Inferior parietal cortex (tissue), 1 donor: Measurements from ENCODE around the gene MYO5A.
"Not testable (repeated sequence)": the region's sequence is repeated elsewhere in the genome, so short reads cannot be mapped to it uniquely, and the experiment has no call there.

Experiments used
- DNase-seq: peaks from one replicate; pipeline ENCODE4 v3.0.0-alpha.2; 2016; ENCODE audit errors: extremely low spot score

MYO5A gene

DNA sequence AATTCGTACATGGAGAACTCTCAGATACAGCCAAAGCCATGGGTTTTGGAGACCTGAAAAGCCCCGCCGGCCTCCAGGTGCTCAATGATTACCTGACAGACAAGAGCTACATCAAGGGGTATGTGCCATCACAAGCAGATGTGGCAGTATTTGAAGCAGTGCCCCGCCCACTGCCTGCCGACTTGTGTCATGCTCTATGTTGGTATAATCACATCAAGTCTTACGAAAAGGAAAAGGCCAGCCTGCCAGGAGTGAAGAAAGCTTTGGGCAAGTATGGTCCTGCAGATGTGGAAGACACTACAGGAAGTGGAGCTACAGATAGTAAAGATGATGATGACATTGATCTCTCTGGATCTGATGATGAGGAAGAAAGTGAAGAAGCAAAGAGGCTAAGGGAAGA is 23.5 kb downstream of the MYO5A start:
- DNase-seq, result no peak

DNA sequence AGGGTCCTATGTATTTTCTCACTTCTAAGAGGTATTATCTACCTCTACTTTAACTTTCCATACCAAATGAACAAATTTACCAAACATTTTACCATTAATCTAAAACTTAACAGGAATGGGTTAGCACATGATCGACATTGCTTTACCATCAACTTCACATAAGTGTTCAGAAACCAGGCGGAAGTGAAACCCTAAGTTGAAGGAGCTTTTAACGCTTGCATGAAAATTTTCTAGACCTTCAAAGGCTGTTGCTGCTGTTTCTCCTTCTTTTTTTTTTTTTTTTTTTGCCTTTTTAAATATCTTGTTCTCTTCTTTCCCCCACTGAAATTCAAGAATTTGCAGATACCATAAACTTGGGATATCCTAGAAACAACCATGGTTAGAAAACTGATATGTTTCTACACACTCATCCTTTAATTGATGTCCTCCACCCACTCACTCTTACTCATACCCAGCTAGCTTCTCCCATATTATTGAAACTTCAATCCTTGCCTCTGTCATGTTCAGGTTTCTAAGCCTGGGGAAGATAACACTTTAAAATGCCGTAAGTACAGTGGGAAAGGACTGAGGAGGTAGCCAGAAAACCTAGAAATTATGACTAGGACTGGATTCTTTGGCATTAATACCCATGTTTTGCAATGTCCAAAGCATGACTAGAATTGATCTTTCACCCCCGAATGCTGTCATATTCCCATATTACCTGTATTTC is 24.7 kb downstream of the MYO5A start:
- no peak for DNase-seq

DNA sequence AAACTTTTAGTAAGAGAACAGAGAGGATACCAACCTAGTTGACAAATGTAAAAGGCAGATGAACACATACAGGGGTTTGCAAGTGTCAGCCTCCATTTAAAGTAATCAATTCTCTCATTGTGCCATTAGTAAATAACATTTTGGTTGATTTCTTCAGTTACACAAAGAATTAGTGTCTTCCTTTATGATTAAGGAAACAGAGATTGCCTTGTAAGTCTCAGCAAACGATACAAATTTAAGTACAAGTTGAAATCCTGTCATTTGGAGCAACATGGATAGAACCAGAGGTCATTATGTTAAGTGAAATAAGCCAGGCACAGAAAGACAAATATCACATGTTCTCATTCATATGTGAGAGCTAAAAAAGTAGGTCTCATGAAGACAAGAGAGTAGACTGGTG is 26.1 kb downstream of the MYO5A start:
- DNase-seq, result no peak

DNA sequence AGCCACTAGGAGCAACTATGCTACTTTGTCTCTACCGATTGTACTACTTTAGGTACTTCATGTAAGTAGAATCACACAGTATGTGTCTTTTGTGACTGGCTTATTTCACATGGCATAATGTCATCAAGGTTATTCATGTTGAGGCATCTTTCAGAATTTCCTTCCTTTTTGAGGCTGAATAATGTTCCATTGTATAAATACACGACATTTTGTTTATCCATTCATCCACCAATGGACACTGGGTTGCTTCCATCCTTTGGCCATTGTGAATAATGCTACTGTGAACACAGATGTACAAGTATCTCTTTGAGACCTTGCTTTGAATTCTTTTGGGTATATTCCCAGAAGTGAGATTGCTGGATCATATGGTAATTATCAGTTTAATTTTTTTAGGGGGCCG is 29.2 kb downstream of the MYO5A start:
- DNase-seq, result no peak

DNA sequence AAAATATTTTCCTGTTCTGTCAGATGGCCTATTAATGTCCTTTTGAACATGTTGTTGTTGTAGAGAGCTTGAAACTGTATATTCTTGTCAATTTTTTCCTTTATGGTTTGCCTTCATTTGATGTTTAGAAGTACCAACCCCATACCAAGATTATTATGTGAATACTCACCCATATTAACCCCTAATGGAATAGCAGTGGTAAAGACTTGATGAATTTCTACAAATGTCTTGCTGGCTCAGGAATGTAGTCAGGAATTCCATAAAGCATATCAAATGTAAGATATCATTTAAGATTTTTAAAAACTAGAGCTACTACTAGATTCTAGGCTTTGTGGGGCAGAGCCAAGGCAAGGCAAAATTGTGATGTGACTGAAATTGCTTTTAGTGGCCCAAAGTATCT is 30.0 kb downstream of the MYO5A start:
- DNase-seq, result no peak

DNA sequence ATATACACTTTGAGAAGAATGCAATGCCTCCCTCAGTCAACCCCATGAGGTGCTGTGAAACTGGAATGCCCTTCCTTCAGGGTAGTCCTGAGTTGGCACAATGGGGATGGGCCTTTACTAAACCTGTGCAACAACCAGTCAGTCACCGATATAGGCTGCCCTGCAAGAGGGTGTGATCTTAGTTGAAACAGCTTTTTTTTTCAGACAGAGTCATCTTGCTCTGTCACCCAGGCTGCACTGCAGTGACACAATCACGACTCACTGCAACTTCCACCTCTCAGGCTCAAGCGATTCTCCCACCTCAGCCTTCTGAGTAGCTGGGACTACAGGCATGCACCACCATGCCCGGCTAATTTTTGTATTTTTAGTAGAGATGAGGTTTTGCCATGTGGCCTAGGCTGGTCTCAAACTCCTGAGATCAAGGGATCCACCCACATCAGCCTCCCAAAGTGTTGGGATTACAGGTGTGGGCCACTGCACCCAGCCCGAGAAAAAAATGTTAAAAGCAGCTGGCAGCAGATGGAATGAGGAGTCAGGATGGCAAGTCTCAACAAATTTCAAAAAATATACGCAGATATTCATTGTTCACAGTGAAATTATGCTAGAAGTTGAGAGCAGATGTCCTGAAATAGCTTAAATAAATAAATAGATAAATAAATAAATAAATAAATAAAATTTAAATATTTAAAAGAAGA is 31.8 kb downstream of the MYO5A start:
- DNase-seq, result no peak

DNA sequence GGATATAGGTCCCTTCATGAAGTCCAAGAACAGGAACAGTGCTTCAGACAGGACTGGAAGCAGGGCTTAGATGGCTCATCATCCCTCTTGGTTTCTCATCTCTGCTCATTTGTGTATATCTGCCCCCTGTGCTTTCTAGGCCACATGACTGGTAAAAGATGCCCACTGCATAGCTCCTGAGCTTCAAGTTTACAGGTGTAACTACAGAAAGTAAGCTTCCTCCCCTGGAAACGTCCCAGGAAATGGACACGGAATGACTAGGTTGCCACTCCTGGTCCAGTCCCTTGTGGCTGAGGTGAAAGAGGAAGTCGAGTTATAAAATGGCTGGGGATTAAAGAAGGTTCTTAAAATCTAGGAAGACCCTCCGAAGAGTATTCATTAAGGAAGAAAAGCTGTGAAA is 32.5 kb downstream of the MYO5A start:
- no peak for DNase-seq

DNA sequence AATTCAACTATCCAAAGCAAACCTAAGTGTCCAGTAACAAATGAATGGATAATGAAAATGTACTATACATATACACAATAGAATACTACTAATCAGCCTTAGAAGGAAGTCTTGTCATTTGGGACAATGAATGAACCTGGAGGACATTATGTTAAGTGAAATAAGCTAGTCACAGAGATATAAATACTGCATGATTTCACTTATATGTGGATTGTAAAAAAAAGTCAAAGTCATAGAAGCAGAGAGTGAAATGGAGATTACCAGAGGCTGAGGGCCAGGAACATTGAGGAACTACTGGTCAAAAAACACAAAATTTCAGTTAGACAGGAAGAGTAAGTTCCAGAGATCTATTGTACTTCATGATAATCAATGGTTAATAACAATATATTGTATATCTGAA is 33.6 kb downstream of the MYO5A start:
- no peak for DNase-seq

DNA sequence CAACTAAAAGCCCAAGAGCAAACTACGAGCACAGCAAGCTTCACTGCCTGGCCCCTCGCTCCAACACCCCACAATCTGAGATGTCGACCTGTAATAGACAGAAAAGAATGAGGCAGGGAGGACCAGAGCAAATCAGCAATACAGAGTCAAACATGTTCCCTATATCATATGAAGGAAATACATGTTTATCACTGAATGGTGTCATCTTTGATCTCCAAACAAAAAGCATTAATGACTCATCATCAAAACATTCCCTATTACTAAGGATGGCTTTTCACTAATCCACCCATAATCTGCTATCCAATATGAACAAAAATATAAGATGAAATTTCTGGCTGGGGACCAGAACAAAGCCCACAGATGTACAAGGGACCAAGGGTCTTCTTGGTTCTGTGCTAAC is 34.7 kb downstream of the MYO5A start:
- DNase-seq, result no peak

DNA sequence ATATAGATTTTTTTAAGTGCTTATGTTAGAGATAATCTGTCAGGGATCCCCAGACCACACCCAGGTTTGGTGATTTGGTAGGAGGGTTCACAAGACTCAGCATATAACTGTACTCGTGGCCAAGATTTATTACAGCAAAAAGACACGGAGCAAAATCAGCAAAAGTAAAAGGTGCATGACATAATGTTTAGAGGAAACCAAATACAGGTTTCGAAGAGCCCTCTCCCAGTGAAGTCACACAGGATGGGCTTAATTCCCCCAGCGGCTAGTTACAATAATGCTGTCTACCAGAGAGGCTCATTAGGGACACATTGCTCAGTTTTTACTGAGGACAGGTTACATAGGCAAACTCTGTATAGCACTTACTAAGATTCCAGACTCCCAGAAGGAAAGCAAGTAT is 36.5 kb downstream of the MYO5A start:
- DNase-seq, result no peak

DNA sequence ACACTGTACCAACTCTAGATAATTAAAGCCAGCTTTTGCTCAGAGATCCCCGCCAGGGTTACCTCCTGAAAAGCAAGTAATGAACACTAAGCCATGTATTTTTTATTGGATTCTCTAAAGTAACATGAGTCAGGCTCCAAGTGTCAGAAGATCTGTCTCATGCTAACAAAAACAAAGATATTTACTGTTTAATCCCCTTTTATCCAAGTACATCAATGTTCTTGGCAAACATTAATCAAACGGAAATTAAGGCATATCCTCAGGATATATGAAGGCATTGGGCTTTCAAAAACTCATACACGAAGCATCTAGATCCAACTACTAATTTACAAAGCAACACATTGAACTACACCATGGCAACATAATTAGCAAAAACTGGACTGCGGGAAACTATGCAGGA is 37.2 kb downstream of the MYO5A start:
- DNase-seq, result no peak

DNA sequence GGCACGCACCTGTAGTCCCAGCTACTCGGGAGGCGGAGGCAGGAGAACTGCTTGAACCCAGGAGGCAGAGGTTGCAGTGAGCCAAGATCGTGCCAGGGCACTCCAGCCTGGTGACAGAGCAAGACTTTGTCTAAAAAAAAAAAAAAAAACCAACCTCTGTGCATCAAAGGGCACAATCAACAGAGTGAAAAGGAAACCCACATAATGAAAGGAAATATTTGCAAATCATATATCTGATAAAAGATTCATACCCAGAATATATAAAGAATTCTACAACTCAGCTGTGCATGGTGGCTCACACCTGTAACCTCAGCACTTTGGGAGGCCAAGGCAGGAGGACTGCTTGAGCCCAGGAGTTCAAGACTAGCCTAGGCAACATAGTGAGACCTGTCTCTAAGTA is 39.2 kb downstream of the MYO5A start:
- not testable (repeated sequence) for DNase-seq

DNA sequence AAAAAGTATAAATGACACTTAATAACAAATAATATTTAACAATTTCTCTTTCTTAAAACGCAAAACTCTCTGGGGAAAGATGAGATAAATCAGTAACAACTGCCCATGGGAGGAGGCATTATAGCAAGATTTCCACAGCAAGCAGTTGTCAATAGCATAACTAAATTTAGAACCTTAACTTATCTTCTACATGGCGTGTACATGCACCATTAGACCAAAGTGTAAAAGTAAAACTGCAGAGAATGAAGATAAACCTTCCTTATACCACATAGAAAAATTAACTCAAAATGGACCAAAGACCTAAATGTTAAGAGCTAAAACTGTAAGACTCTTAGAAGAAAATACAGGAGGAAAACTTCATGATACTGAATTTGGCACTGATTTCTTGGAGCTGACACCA is 39.9 kb downstream of the MYO5A start:
- DNase-seq, result no peak

DNA sequence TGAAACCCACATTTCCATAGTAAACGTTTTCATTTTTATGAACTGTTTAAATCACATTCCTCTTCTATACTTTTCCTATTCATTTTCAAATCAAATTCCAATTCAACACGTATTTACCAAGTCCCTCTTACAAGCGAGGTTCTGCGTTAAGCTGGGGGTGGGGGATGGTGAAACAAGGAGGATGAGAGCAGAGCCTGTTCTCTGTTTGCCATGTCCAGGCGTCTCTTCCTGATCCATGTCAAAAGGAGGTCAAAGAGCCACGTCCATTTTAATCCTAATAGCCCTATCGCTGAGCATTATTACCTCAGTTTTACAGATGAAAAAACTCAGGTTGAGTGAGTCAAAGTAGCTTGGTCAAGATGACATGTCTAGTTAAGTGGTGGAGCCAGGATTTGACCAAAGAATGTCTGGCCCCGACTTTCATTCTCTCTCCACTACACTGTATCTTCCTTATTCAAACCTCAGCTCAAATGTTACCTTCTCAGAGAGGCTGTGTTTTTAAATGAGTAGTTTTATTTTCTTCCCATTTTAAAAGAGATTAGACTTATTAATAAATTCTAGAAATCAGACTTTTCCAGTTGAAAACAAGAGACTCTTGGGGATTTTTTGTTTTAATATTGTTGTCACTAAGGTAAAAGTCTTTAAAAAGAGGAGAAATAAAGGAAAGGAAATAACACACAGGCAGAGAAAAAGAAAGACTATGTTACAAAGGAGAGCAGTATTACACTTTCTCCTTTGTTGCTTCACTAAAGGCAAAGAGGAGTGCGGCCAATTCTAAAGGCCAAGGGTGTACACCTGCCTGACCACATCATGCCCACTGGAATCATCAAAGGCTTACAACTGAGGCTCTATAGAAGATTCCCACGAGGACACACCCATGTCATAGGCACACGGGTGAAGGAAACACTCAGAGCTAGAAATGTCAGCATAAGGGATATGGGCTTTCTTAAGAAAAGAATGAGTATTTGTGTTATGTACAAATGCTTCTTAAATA is 42.4 kb downstream of the MYO5A start:
- no peak for DNase-seq

DNA sequence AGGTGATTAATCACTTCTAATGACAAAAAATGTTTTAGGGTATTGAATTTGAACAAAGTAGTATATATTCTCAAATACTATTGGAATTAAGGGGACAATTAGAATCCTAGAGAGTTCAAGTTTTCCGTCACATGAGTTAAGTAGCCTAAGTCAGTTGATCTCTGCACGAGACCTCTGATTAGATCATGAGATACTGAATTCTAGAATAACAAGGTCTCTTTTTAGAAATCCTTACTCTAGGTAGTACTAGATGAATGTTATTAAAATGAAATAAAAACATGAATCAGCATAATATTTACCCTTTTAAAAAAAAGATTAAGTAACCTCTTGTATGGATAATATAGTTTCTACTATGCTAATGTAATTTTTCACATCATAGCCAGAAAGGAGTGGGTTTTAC is 43.4 kb downstream of the MYO5A start:
- DNase-seq, result no peak

DNA sequence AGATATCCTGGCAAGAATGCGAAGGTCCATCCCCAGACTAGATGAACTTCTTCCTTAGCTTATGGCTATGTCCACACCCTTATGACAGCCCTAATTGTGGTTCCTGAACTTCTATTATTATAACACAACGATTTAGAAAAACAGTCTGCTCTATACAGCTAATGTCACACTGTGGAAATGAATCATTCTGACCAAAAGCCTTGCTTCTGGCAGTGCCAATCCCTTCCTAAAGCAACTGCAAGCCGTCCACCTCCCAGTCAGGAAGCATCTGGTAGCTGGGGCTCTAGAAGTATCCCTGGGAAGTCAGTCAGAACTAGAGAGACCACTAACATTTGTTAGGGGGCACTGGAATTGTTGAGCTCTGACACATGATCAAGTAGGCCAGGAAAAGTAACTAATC is 45.0 kb downstream of the MYO5A start:
- no peak for DNase-seq

DNA sequence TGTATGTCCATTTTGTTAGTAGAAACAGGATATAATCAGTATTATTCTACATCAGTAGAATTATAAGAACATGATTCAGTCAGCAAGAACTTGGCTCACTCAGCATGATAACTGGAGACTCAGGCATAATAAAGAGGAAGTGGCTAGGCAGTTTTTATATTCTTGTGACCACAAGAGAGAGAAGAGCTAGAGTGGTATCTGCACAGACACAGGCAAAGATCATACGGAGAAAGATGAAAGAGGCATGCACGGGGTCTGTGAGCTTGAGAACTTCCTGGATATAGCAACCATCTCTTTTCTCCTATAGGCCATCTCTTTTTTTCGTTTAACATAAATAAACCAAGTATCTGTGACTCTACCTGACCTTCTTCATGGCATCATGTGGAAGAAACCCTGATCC is 46.8 kb downstream of the MYO5A start:
- no peak for DNase-seq

DNA sequence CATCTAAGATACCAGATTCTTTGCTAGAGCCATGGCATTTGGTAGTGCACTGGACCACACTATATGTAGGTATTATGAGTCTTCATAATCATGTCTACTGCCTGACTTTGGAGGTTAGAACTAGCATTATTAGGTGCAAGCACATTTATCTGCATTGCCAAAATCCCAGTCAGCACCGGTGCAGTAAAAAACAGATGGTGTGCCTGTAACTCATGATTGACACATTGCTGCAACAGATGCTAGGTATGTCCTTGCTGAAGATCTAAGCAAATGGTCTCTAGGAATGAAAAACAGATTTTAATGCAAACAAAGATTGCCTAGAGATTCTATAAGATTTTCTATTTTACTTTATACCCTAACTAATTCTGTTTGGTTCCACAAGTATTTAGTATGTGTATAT is 47.7 kb downstream of the MYO5A start:
- no peak for DNase-seq

DNA sequence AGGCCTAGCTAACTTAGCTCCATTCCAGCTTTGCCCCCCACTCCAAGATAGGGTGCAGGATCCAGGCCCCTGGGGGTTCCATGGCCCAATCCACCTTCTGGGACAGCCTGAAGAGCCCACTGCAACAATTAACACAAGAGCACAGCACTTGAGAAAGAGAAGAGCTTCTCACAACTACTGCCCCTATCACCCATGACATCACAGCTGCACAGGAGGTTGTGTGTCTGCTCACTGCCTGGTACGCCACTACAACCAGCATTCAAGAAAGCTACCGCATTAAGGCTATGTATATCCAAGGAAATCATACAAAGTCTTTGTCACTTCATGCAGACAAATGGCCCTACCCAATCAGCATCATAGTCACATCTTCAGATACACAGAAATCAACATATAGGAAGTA is 62.0 kb downstream of the MYO5A start:
- no peak for DNase-seq

DNA sequence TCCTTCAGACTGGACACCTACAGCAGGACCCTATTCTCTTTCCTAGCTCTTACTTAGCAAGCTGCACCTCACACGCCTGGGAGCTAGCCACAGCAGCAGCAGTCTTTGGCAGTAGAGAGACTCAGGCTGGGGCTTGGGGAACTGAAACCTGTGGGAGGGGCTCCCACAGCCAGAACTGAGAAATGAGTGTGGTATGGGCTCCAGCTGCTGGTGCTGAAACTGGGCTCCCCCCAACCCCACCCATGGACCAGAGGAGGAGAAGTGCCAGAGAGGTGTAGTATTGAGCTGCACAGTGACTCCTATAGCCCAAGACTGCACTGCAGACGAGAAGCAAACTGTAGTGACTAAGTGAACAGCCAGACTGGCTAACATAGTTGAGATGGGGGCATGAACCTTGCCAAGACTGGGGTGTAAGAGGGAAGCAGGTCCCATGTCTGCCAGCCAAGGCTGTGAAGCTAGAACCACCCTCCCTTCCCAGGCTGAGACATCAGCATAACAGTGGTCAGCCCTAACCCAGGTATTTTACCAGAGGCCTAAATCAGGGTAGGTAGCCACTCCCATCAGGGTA is 62.5 kb downstream of the MYO5A start:
- no peak for DNase-seq

DNA sequence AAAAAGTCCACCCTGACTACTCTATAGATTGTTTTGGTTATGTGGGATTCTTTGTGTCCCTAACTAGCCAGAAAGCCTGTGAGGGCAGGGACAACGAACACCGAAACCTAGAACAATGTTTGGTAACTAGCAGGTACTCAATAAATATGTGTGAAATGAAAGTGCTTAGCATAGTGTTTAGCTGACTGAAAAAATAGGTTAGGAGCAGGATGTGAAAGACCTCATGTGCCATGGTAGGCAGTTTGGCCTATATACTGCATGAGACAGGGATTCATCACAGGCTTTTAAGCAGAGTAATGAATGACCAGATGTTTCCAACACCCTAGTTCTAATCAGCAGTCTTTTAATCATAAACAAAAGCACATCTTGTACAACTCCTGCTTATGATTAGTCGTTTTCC is 64.2 kb downstream of the MYO5A start:
- DNase-seq, result no peak

DNA sequence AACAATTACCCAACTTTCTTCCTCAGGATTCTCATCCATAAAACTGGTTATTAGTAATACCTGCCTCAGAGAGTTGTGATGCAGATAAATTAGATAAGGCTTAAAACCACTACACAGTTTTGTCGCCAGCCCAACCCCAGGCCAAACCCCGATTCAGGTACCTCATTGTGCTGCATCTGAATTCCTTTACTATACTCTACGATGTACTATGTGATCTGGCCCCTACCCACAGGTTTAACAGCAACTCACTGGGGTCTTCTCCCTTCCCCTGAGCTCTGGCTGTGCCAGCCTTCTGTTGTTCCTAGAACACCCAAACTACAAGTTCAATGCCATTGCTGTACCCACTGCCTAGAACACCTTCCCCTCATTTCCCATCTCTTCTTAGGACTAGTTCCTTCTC is 64.6 kb downstream of the MYO5A start:
- DNase-seq, result no peak
